ENCODE measurements around the gene DMBT1. TPM values are rescaled to one million over a fixed set of nuclear protein-coding genes. Genes with fewer than 3 reads are reported as not detected.
A peak's percentile ranks its signal among the peaks of the same experiment; 100 is the strongest.
"Not testable (repeated sequence)": the region's sequence is repeated elsewhere in the genome, so short reads cannot be mapped to it uniquely, and the experiment has no call there.

DMBT1 gene
- total RNA-seq, 1 experiment from 2014 or later: under 0.01 TPM

GRCh38 chr10:122577311-122577885 is 16.8 kb downstream of the DMBT1 start:
- no peak for DNase-seq (ENCODE audit: low read depth)

GRCh38 chr10:122586070-122586469 is 25.5 kb downstream of the DMBT1 start:
- DNase-seq (ENCODE audit: low read depth): not testable (repeated sequence)

- no peak for DNase-seq (ENCODE audit: low read depth)
These were observed 26.7 kb downstream of the DMBT1 start for GRCh38 chr10:122587098-122587760.

- no peak for DNase-seq (ENCODE audit: low read depth)
These were observed 27.8 kb downstream of the DMBT1 start for GRCh38 chr10:122588381-122588780.

GRCh38 chr10:122590153-122590552 is 29.6 kb downstream of the DMBT1 start:
- DNase-seq (ENCODE audit: low read depth): peak; percentile 23

- DNase-seq (ENCODE audit: low read depth): no peak
These were observed 31.2 kb downstream of the DMBT1 start for GRCh38 chr10:122591736-122592135.

GRCh38 chr10:122592161-122592560 is 31.6 kb downstream of the DMBT1 start:
- peak; percentile 47 for DNase-seq (ENCODE audit: low read depth)

GRCh38 chr10:122617476-122618270 is 57.1 kb downstream of the DMBT1 start:
- no peak for DNase-seq (ENCODE audit: low read depth)

- no peak for DNase-seq (ENCODE audit: low read depth)
These were observed 58.1 kb downstream of the DMBT1 start for GRCh38 chr10:122618461-122619165.

- DNase-seq (ENCODE audit: low read depth): not testable (repeated sequence)
These were observed 60.4 kb downstream of the DMBT1 start for GRCh38 chr10:122620961-122621360.

- peak; percentile 19 for DNase-seq (ENCODE audit: low read depth)
These were observed 64.0 kb downstream of the DMBT1 start for GRCh38 chr10:122624546-122624945.

- no peak for DNase-seq (ENCODE audit: low read depth)
These were observed 70.0 kb downstream of the DMBT1 start for GRCh38 chr10:122630526-122630925.

GRCh38 chr10:122632031-122632430 is 71.5 kb downstream of the DMBT1 start:
- DNase-seq (ENCODE audit: low read depth): no peak

- no peak for DNase-seq (ENCODE audit: low read depth)
These were observed 72.0 kb downstream of the DMBT1 start for GRCh38 chr10:122632576-122632975.

GRCh38 chr10:122636953-122637352 is 76.4 kb downstream of the DMBT1 start:
- DNase-seq (ENCODE audit: low read depth): no peak

GRCh38 chr10:122637376-122637775 is 76.8 kb downstream of the DMBT1 start:
- DNase-seq (ENCODE audit: low read depth): no peak

- no peak for DNase-seq (ENCODE audit: low read depth)
These were observed 77.6 kb downstream of the DMBT1 start for GRCh38 chr10:122638106-122638505.

- no peak for DNase-seq (ENCODE audit: low read depth)
These were observed 79.2 kb downstream of the DMBT1 start for GRCh38 chr10:122639801-122640200.

- no peak for DNase-seq (ENCODE audit: low read depth)
These were observed 80.4 kb downstream of the DMBT1 start for GRCh38 chr10:122640921-122641320.

- no peak for DNase-seq (ENCODE audit: low read depth)
These were observed 82.4 kb downstream of the DMBT1 start for GRCh38 chr10:122642726-122643605.

GRCh38 chr10:122643931-122644534 is 83.5 kb downstream of the DMBT1 start:
- no peak for DNase-seq (ENCODE audit: low read depth)
